ENCODE data around the gene IPMK.

DNA sequence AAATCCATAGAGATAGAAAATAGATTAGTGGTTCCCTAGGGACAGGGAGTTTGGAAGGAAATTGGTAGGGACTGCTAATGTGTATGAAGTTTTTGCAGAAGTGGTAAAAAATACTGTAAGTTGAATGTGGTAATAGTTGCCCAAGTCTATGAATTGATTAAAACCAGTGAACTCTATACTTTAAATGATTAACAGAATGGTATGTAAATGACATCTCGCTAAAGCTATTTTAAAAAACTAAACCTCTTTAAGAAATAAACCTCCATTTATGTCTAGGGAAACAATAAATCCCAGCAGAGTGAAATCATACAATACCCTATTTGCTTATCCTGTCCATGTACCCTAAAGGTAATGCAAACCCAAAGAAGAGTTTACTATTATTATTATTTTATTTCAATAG is 61.4 kb downstream of the IPMK start:
- TF ChIP-seq, protein P1, sequence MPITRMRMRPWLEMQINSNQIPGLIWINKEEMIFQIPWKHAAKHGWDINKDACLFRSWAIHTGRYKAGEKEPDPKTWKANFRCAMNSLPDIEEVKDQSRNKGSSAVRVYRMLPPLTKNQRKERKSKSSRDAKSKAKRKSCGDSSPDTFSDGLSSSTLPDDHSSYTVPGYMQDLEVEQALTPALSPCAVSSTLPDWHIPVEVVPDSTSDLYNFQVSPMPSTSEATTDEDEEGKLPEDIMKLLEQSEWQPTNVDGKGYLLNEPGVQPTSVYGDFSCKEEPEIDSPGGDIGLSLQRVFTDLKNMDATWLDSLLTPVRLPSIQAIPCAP (CRISPR knock-in tag; IDR thresholded peaks at IDR 0.05): no peak
- TF ChIP-seq, protein P2, sequence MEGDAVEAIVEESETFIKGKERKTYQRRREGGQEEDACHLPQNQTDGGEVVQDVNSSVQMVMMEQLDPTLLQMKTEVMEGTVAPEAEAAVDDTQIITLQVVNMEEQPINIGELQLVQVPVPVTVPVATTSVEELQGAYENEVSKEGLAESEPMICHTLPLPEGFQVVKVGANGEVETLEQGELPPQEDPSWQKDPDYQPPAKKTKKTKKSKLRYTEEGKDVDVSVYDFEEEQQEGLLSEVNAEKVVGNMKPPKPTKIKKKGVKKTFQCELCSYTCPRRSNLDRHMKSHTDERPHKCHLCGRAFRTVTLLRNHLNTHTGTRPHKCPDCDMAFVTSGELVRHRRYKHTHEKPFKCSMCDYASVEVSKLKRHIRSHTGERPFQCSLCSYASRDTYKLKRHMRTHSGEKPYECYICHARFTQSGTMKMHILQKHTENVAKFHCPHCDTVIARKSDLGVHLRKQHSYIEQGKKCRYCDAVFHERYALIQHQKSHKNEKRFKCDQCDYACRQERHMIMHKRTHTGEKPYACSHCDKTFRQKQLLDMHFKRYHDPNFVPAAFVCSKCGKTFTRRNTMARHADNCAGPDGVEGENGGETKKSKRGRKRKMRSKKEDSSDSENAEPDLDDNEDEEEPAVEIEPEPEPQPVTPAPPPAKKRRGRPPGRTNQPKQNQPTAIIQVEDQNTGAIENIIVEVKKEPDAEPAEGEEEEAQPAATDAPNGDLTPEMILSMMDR (IDR thresholded peaks at IDR 0.05): no peak
- TF ChIP-seq, protein P3, sequence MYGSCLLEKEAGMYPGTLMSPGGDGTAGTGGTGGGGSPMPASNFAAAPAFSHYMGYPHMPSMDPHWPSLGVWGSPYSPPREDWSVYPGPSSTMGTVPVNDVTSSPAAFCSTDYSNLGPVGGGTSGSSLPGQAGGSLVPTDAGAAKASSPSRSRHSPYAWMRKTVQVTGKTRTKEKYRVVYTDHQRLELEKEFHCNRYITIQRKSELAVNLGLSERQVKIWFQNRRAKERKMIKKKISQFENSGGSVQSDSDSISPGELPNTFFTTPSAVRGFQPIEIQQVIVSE (CRISPR knock-in tag; IDR thresholded peaks at IDR 0.05; ENCODE audit: borderline replicate concordance): no peak
- TF ChIP-seq IRF2 (CRISPR knock-in tag; IDR thresholded peaks at IDR 0.05; ENCODE audit: borderline replicate concordance, low read depth): no peak
- no peak for TF ChIP-seq ZNF416 (CRISPR knock-in tag; IDR thresholded peaks at IDR 0.05)
- TF ChIP-seq TEAD1 (CRISPR knock-in tag; IDR thresholded peaks at IDR 0.05): no peak
- TF ChIP-seq, protein P4, sequence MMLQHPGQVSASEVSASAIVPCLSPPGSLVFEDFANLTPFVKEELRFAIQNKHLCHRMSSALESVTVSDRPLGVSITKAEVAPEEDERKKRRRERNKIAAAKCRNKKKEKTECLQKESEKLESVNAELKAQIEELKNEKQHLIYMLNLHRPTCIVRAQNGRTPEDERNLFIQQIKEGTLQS (CRISPR knock-in tag; conservative IDR thresholded peaks at IDR 0.05): no peak
- TF ChIP-seq, protein P5, sequence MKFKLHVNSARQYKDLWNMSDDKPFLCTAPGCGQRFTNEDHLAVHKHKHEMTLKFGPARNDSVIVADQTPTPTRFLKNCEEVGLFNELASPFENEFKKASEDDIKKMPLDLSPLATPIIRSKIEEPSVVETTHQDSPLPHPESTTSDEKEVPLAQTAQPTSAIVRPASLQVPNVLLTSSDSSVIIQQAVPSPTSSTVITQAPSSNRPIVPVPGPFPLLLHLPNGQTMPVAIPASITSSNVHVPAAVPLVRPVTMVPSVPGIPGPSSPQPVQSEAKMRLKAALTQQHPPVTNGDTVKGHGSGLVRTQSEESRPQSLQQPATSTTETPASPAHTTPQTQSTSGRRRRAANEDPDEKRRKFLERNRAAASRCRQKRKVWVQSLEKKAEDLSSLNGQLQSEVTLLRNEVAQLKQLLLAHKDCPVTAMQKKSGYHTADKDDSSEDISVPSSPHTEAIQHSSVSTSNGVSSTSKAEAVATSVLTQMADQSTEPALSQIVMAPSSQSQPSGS (CRISPR knock-in tag; IDR thresholded peaks at IDR 0.05; ENCODE audit: borderline replicate concordance, low read depth): no peak
- TF ChIP-seq, protein P6, sequence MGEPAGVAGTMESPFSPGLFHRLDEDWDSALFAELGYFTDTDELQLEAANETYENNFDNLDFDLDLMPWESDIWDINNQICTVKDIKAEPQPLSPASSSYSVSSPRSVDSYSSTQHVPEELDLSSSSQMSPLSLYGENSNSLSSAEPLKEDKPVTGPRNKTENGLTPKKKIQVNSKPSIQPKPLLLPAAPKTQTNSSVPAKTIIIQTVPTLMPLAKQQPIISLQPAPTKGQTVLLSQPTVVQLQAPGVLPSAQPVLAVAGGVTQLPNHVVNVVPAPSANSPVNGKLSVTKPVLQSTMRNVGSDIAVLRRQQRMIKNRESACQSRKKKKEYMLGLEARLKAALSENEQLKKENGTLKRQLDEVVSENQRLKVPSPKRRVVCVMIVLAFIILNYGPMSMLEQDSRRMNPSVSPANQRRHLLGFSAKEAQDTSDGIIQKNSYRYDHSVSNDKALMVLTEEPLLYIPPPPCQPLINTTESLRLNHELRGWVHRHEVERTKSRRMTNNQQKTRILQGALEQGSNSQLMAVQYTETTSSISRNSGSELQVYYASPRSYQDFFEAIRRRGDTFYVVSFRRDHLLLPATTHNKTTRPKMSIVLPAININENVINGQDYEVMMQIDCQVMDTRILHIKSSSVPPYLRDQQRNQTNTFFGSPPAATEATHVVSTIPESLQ (CRISPR knock-in tag; IDR thresholded peaks at IDR 0.05): no peak
- TF ChIP-seq JUN (CRISPR knock-in tag; IDR thresholded peaks at IDR 0.05): no peak
- TF ChIP-seq MXD4 (CRISPR knock-in tag; IDR thresholded peaks at IDR 0.05; ENCODE audit: borderline replicate concordance): no peak
- TF ChIP-seq, protein P7, sequence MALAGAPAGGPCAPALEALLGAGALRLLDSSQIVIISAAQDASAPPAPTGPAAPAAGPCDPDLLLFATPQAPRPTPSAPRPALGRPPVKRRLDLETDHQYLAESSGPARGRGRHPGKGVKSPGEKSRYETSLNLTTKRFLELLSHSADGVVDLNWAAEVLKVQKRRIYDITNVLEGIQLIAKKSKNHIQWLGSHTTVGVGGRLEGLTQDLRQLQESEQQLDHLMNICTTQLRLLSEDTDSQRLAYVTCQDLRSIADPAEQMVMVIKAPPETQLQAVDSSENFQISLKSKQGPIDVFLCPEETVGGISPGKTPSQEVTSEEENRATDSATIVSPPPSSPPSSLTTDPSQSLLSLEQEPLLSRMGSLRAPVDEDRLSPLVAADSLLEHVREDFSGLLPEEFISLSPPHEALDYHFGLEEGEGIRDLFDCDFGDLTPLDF (CRISPR knock-in tag; IDR thresholded peaks at IDR 0.05): no peak
- no peak for TF ChIP-seq MYBL2 (CRISPR knock-in tag; IDR thresholded peaks at IDR 0.05)

Measured in WTC11 (cell line).